NCI-H82 (cell line): ENCODE measurements around the gene SPTBN1.
A peak's percentile ranks its signal among the peaks of the same experiment; 100 is the strongest.

Experiments used
- DNase-seq: peaks from one replicate; lab custom pipeline; 2025; lab: John Stamatoyannopoulos, UW

Gene SPTBN1

GRCh38 chr2:54574107-54574859 is 118.2 kb downstream of the SPTBN1 start:
- DNase-seq = no peak

GRCh38 chr2:54574860-54575247 is 118.7 kb downstream of the SPTBN1 start:
- DNase-seq = no peak

- DNase-seq = no peak
Observed at GRCh38 chr2:54575379-54575888, 119.3 kb downstream of the SPTBN1 start.

- DNase-seq = peak; percentile 18
Observed at GRCh38 chr2:54577035-54577434, 120.9 kb downstream of the SPTBN1 start.

- DNase-seq = peak; percentile 10
Observed at GRCh38 chr2:54577944-54578647, 122.0 kb downstream of the SPTBN1 start.

- DNase-seq = no peak
Observed at GRCh38 chr2:54578648-54579045, 122.5 kb downstream of the SPTBN1 start.

GRCh38 chr2:54579061-54579681 is 123.0 kb downstream of the SPTBN1 start:
- DNase-seq = no peak

- no peak for DNase-seq
Observed at GRCh38 chr2:54579682-54580620, 123.8 kb downstream of the SPTBN1 start.

- DNase-seq = peak; percentile 69
Observed at GRCh38 chr2:54581326-54582039, 125.4 kb downstream of the SPTBN1 start.

- peak; percentile 58 for DNase-seq
Observed at GRCh38 chr2:54582987-54583386, 126.9 kb downstream of the SPTBN1 start.

GRCh38 chr2:54584598-54584997 is 128.5 kb downstream of the SPTBN1 start:
- DNase-seq = no peak

GRCh38 chr2:54585136-54585733 is 129.1 kb downstream of the SPTBN1 start:
- no peak for DNase-seq

- DNase-seq = no peak
Observed at GRCh38 chr2:54586062-54586461, 129.9 kb downstream of the SPTBN1 start.

GRCh38 chr2:54586494-54586893 is 130.4 kb downstream of the SPTBN1 start:
- peak; percentile 14 for DNase-seq

GRCh38 chr2:54587171-54588016 is 131.3 kb downstream of the SPTBN1 start:
- no peak for DNase-seq

GRCh38 chr2:54588244-54588899 is 132.2 kb downstream of the SPTBN1 start:
- DNase-seq = no peak

GRCh38 chr2:54589038-54589339 is 132.9 kb downstream of the SPTBN1 start:
- DNase-seq = no peak

- no peak for DNase-seq
Observed at GRCh38 chr2:54589340-54590215, 133.5 kb downstream of the SPTBN1 start.
